ENCODE measurements around the gene CXorf65. TPM values are rescaled to one million over a fixed set of nuclear protein-coding genes. Genes with fewer than 3 reads are reported as not detected.

CXorf65 gene
- total RNA-seq, 1 donor from 2014 or later: not detected

DNA sequence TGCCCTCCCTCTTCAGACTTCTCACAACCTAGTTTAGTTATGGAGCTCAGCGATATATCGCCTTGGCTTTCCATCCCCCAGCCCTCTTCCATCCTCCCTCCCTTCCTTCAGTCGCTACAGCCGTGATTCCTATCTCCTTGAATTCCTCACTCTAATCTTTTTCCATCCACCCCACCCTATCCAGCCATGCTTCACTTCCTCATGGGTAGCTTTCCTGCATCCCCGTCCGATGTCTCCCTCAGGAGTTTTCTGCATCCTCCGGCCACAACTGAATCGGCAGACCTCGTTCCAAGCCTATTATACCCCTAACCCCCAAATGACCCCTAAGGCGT, 38.9 kb downstream of the CXorf65 start:
- no peak for DNase-seq (ENCODE audit: low read depth in 2 of 2)

DNA sequence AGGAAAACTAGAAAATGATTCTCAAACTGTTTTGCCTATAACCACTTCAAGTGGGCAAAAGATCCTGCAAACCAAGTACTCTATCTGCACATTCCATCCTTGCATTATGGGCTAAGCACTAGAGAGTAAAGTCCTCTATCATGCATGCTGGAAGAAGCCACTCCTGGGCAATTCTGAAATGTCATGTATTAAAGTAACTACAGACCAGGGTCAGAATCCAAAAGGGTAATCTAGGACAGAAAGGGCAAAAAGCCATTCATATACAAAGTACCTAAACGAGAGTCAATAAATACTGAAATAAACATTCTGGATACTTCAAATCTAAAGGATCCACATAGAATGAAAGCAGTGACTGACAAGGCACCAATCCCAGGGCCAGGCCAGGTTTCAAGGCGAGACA, 39.5 kb downstream of the CXorf65 start:
- DNase-seq (ENCODE audit: low read depth in 2 of 2): no peak

DNA sequence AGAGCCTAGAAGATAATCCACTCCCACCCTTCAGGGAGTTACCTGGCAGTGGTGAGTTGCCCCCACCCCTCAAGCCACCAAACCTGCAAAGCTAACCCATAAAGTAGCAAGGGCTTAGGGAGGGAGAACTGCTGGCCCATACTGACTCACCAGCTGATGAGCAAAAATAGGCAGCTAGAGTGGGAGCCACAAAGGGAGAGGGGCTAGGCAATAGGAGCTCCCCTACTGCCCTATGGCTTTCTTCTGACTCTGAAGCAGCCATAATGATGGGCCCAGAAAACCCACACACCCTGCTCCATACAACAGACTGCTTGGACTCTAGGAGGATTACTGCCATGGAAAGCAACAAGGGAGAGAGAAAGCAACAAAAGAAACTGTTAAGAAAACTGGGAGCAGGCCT, 46.4 kb downstream of the CXorf65 start:
- DNase-seq (ENCODE audit: low read depth in 2 of 2): no peak

DNA sequence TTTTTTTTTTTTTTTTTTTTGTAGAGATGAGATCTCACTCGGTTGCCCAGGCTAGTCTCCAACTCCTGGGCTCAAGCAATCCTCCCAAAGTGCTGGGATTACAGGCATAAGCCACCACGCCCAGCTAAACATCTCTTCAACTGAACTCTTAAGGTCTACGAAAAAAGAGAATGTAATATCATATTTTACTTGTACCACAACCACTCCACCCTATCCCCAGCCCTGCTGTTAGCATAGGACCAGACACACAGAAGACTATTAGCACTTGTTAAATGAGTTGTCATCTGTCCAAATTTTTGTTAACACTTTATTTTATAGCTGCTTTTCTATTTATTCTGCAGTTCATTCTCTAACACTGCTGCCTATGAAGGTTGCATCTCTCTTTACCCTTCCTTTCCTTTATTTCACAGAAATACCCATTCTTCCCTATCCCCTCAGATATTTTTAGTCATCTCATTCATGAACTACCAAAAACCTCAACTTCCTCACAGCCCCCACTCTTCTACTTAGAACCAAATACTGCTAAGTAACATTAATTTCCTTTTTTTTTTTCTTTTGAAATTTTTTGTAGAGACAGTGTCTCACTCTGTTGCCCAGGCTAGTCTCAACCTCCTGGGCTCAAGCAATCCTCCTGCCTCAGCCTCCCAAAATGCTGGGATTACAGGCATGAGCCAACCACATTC, 48.6 kb downstream of the CXorf65 start:
- DNase-seq (ENCODE audit: low read depth in 2 of 2): no peak

DNA sequence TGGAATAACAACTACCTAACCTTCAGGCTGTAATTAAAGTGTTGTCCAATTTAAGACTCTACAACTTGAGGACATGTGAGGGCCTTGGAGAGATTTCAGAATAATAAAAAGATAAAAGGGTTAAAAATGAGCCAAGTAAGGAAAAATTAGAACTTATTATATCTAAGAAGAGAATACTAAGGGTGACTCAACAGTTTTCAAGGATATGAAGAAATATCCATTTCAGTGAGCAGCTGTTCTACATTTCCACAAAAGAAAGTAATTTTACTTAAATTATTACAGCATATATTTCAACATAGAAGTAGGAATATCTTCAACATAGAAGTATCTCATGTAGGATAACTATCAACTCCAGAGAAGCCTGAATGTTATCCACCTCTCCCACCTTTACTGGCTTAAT, 49.7 kb downstream of the CXorf65 start:
- DNase-seq (ENCODE audit: low read depth in 2 of 2): no peak

Other genes with a start within 250 kb of the CXorf65 start
- not detected in 2 replicates for gene TEX11, start 198.0 kb downstream of the CXorf65 start, total RNA-seq
- gene SLC7A3, start 175.6 kb downstream of the CXorf65 start, total RNA-seq: not detected in 2 replicates
- 62.3 and 76.6 TPM in 2 replicates for gene SNX12, start 38.4 kb downstream of the CXorf65 start, total RNA-seq
- gene FOXO4, start 10.9 kb downstream of the CXorf65 start, total RNA-seq: 5.2 and 11.7 TPM in 2 replicates
- not detected in 2 replicates for gene IL2RG, start 4.8 kb upstream of the CXorf65 start, total RNA-seq
- 23.8 and 30.0 TPM in 2 replicates for gene MED12, start 11.9 kb upstream of the CXorf65 start, total RNA-seq
- under 0.01 TPM in 2 replicates for gene NLGN3, start 38.1 kb upstream of the CXorf65 start, total RNA-seq
- not detected in 2 replicates for gene GJB1, start 116.5 kb upstream of the CXorf65 start, total RNA-seq
- 7.9 and 8.5 TPM in 2 replicates for gene ZMYM3, start 147.4 kb upstream of the CXorf65 start, total RNA-seq
- 280 and 309 TPM in 2 replicates for gene NONO, start 176.9 kb upstream of the CXorf65 start, total RNA-seq
- 0.22 and 0.40 TPM in 2 replicates for gene ITGB1BP2, start 195.0 kb upstream of the CXorf65 start, total RNA-seq

Data from lung microvascular endothelial cell (primary cell).